Stimulated activated CD4-positive, alpha-beta T cell treated with anti-CD3 and anti-CD28 coated beads, Interleukin-4, amount 100 ng/mL, for 24 hours (primary cell): Measurements from ENCODE around the gene OSGEPL1.
A peak's percentile ranks its signal among the peaks of the same experiment; 100 is the strongest.
"Not testable (repeated sequence)": the region's sequence is repeated elsewhere in the genome, so short reads cannot be mapped to it uniquely, and the experiment has no call there.

Source experiments
- DNase-seq: peaks from one replicate; pipeline ENCODE4 v3.0.0-alpha.2; 2020

The OSGEPL1 gene, protein sequence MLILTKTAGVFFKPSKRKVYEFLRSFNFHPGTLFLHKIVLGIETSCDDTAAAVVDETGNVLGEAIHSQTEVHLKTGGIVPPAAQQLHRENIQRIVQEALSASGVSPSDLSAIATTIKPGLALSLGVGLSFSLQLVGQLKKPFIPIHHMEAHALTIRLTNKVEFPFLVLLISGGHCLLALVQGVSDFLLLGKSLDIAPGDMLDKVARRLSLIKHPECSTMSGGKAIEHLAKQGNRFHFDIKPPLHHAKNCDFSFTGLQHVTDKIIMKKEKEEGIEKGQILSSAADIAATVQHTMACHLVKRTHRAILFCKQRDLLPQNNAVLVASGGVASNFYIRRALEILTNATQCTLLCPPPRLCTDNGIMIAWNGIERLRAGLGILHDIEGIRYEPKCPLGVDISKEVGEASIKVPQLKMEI

DNA sequence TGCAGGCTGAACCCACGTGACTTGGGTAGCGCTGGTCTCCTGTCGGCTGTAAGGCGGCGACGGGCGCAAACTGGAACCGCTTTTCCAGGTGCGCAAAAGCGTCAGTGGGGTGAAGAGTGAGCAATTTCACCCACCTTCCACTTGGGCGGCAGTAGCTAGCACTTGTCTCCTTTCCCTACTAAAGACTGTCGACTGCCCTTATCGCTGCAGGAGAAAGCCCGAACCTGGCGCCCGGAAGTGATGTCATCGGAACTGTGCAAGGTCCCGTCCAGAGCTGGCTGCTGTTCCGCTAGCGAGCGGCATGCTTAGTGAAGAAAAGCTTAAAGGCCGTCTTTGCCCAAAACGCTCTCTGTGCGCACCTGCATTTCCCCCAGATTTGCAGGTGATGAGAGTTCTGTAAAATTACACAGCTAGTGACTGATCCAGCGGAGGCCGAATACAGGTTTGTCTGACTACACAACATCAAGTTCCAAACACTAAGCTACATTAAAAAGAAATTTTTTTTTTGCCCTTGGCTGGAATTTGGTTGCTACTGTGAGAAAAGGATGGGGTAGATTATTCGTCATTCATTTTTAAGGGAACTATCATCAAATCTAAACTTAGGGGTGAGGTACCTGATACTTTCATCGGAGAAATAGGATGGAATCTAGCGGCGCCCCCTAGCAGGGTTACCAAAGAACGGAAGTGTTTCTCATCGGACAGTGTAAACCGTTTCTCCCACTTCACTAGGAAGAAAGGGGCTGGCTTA is at the start of gene OSGEPL1:
TSS of gene OSGEPL1 (minus strand) at position 242 of the 748 bp plus-strand sequence. CDS start 1,152 bp downstream, outside the sequence.
- DNase-seq: peak; percentile 94

DNA sequence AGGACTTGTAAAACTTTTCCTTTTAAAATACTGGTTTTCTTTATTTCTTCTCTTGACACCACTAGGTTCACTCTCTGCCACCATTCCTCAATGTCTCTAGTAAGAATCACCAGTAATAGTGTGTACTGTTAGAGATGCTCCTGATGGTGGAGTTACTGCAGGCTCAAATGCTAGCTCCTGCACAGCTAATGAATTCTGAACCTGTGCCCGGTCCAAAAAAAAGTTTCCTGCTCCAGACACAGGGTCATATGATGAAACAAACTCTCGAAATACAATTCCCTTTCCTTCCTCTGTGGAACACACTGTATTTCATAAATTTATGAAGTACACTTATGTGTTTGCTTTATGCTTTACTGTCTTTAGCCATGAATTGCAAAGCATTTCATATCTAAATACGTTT is 40.8 kb upstream of the OSGEPL1 start:
- DNase-seq: no peak

- no peak for DNase-seq
These were observed 39.9 kb upstream of the OSGEPL1 start for GRCh38 chr2:189802396-189802912.

DNA sequence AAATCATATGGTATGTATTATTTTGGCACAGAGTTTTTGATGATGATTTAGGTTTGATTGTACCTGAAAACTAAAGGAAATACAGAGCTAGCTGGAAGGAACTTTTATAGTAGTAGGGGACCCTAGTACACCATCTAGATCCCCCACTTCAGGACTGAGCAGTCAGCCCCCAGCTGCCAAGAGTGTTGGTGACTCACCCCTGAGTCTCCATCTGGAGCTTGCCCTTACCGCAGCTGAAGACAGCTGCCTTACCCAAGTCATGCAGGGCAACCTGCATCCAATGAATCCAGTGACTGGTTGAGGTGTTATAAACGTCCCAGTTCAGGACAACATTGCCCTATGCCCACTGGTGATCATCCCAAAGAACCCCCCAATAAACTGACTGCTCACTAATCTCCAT is 36.9 kb upstream of the OSGEPL1 start:
- no peak for DNase-seq

DNA sequence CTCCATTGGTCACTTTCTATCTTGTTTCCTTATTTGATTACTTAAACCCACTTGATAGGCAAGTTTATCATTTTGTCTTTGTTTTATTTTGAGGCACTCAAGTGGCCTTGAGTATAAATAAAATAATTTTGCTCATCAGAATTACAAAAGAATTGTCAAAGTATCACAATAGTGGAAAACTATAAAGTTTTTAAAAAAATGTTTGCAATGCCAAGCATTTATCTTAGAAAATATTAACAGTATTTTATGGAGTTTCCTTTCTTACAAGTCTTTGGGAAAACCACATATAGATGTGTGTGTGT is 36.4 kb upstream of the OSGEPL1 start:
- DNase-seq: no peak

- DNase-seq: no peak
These were observed 35.9 kb upstream of the OSGEPL1 start for GRCh38 chr2:189798312-189799029.

DNA sequence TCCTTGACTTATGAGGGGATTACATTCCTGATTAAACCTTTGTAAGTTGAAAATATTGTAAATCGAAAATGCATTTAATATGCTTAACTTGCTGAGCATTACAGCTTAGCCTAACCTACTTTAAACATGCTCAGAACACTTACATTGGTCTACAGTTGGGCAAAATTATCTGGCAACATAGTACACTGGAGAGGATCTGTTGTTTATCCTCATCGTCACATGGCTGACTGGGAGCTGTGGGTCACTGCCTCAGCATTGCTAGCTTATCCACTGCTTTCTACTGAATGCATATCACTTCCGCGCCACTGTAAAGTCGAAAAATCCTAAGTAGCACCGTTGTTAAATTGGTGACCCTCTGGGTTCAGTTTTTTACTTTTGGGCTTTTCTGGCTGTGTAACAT is 35.3 kb upstream of the OSGEPL1 start:
- DNase-seq: no peak

GRCh38 chr2:189794310-189794709 is 31.7 kb upstream of the OSGEPL1 start:
- DNase-seq: no peak

GRCh38 chr2:189791338-189792042 is 28.9 kb upstream of the OSGEPL1 start:
- no peak for DNase-seq

DNA sequence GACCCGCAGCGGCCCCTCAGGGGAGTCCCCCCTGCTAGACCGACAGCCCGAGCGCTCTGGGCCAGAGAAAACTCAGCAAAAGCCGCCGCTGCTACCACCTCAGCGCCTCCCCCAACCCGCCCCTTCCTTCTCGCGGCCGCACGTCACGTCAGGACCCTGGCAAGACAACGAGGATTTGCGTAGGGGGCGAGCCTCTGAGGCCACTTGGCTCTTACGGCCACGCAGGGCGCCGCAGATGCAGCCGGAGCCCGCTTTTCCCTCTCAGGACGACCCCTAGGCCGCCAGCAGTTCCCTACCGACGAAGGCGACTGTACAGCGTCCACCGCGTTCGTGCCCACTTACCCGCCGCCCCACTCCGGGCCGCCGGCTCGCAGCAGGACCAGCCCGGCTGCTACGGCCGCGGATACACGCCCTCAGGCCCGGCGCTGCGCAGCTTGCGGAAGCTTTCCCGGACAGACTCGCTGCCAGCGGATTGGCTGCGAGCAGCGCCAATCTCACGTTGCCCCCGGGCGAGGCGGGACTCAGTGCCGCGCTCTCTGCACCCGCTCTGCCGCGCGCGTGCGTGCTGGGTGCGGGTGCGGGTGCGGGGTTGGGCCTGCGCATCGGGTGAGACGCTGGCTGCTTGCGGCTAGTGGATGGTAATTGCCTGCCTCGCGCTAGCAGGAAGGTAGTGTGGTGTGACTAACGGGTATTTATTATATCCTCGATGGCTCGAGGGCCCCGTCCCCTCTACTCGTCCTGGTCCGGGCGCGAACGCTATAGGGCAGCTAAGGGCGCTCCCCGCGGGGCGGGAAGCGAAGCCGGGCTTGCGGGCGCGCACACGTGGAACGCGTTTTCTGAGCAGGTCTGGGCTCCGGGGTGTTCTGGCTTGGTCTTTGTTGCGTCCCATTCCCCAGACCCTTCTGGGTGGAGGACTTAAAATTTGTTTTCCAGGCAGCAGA is 21.6 kb upstream of the OSGEPL1 start, which contains the start of the genes ORMDL1 and PMS1:
TSS of gene ORMDL1 (minus strand) at position 413 of the 941 bp plus-strand sequence. CDS start 1,744 bp downstream, outside the sequence.
TSS of gene PMS1 (plus strand) at position 524 of the 941 bp plus-strand sequence. CDS start 7,360 bp downstream, outside the sequence.
- peak; percentile 94 for DNase-seq

- no peak for DNase-seq
These were observed 20.9 kb upstream of the OSGEPL1 start for GRCh38 chr2:189783451-189783926.

- no peak for DNase-seq
These were observed 19.7 kb upstream of the OSGEPL1 start for GRCh38 chr2:189782221-189782671.

DNA sequence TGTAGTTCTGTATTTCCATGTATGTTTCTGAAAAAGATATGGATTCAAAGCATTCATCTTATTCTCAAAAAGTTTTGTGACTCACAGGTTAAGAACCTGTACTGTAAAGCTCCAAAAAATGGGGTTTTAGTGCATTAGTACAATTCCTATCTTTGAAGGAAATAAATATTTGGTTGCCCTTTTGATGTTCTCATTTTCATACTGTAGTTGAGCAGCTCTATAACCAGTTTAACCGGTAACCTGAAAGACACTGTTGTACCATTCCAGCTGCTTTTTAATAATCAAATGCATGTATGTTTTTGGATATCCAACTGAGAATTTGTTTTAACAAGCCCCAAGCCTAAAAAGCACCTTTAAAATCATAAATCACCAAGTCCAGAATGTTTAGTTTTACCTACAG is 9.6 kb upstream of the OSGEPL1 start:
- DNase-seq: no peak

DNA sequence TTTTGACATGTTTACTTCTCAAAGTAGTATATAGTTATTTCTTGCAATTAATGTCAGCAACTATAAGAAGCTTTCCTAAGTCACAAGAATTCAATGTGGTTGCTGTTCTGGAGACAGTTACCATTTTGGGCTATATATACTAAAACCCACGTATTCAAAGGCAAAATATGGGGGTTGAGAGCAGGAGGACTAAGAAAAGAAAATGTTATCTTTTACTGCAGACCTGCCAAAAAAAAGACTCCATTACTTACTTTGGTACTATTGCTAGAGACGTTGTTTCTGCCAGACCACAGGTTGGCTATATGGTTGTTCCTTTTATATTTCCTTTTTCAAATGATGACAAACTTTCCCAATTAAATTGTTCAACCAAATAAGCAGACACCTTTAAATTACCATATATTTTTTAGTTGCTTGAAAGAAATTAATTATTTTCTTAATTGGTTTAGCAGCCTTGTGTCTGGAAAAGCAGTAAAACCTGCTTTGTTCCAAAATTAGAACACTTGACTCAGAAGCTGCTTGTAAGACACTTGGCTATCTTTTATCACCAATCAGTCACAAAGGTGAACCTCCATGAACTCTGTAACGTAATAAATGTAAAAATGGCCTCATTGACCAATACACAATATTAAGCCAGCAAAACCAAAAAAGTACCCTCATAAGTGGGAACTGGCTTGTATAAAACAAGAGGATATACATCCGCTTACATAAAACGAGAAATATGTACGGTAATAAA is 8.2 kb upstream of the OSGEPL1 start:
- DNase-seq: no peak

DNA sequence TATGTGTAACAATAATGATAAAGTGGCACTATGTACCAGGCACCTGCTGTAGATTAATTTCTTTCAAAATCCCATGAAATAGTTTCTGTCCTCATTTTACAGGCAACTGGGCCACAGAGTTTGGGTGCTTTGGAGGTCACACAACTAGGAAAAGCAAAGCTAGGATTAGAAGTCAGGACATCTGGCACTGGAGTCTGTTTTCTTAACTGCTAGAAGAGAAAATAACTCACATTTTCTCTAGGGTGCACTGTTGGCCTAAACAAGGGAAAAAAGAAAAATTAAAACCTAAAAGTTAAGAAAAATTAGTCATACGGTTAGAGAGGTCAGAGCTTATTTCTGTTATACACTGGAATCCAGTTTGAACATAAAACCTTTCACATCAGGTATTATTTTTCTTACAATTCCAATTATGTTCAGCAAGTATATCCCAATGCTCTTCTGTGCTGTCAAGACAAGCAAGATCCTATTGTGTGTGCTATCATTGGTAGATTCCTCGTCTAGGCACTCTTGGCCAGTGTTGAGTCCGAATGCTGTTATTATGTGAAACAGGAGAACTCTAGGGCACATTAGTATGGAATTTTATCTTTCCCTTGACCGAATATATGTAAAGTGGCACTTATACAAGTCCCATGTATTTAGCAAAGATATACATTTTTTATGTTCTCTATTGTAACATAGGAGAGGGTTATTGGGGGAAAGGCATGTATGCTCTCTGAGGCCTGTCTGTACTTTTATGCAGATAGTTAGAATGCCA is 1.5 kb upstream of the OSGEPL1 start:
- DNase-seq: no peak

GRCh38 chr2:189762229-189762550 is 402 bp downstream of the OSGEPL1 start:
- no peak for DNase-seq

- not testable (repeated sequence) for DNase-seq
These were observed 2.4 kb downstream of the OSGEPL1 start for GRCh38 chr2:189760154-189760553.

DNA sequence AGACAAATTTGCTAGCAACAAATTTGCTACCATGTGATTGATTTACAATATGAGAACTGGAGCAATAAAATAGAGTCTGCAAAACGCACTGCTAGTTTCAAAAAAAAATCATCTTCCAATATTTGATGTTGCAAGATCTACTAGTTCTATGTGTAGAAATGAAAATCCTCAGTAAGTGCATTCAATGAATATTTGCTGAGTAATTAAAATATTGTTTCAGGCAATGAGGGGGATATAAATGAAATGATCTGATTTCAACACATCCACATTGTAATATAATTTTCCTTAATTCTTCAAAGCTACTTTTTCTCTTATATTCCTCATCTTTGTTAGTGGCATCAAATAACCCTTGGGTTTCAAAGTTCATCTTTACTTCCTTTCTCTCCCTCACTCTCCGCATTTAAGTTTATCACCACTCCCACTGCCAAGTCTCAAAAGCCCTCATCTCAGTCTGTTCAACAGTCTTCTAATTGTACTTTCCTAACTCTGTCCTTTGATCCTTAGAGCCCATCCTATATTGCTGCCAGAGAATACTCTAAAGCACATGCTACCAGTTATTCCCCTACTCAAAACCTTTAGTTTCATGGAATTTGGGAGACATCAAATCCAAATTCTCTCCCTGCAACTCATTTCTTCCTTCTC is 6.2 kb downstream of the OSGEPL1 start:
- no peak for DNase-seq

- peak; percentile 44 for DNase-seq
These were observed 11.4 kb downstream of the OSGEPL1 start for GRCh38 chr2:189751080-189751658.
